AG09309 (cell line): Measurements from ENCODE around the gene MYADML2.
"Not testable (repeated sequence)": the region's sequence is repeated elsewhere in the genome, so short reads cannot be mapped to it uniquely, and the experiment has no call there.

Experiments used
- DNase-seq: peaks from one replicate; pipeline ENCODE4 v3.0.0-alpha.2; 2010; ENCODE audit warnings: low read depth
- H3K4me3 ChIP-seq: 2 replicates; pipeline ENCODE4 v1.5.1; 2011; ENCODE audit warnings: mild to moderate bottlenecking, low read depth, low read length, moderate library complexity; ENCODE audit not compliant: control insufficient read depth
- TF ChIP-seq, protein P1 (sequence below): IDR thresholded peaks from 2 replicates; pipeline ENCODE4 v1.5.1; 2011; ENCODE audit warnings: mild to moderate bottlenecking, low read depth, low read length, inconsistent platforms; ENCODE audit not compliant: insufficient read depth, control insufficient read depth; ENCODE audit errors: missing control alignments

Gene MYADML2

DNA sequence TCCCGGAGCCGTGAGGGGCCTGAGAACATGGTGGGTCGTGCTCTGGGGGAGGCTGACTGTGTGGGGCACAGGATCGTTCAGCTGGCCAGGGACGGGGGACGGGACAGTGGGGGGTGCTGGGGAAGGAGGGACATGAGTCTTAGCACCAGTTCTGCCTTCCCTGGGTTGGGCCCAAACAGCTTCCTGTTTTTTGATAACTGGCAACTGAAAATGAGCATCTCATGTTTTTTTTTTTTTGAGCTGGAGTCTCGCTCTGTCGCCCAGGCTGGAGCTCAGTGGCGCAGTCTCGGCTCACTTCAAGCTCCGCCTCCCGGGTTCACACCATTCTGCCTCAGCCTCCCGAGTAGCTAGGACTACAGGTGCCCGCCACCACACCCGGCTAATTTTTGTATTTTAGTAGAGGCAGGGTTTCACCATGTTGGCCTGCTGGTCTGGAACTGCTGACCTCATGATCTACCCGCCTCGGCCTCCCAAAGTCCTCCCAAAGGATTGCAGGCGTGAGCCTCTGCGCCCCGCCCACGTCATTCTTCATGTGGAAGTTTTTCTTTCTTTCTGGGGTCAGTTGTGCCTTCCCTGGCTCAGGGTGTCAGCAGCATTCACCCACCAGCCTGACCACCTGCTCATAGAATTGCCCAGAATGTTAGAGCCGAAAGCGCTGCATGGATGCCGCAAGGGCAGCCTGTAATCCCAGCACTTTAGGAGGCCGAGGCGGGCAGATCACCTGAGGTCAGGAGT is 36.8 kb upstream of the MYADML2 start:
- H3K4me3 ChIP-seq, result no peak overlapping the region
- TF ChIP-seq, protein P1, sequence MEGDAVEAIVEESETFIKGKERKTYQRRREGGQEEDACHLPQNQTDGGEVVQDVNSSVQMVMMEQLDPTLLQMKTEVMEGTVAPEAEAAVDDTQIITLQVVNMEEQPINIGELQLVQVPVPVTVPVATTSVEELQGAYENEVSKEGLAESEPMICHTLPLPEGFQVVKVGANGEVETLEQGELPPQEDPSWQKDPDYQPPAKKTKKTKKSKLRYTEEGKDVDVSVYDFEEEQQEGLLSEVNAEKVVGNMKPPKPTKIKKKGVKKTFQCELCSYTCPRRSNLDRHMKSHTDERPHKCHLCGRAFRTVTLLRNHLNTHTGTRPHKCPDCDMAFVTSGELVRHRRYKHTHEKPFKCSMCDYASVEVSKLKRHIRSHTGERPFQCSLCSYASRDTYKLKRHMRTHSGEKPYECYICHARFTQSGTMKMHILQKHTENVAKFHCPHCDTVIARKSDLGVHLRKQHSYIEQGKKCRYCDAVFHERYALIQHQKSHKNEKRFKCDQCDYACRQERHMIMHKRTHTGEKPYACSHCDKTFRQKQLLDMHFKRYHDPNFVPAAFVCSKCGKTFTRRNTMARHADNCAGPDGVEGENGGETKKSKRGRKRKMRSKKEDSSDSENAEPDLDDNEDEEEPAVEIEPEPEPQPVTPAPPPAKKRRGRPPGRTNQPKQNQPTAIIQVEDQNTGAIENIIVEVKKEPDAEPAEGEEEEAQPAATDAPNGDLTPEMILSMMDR, result no peak
- no peak for DNase-seq

DNA sequence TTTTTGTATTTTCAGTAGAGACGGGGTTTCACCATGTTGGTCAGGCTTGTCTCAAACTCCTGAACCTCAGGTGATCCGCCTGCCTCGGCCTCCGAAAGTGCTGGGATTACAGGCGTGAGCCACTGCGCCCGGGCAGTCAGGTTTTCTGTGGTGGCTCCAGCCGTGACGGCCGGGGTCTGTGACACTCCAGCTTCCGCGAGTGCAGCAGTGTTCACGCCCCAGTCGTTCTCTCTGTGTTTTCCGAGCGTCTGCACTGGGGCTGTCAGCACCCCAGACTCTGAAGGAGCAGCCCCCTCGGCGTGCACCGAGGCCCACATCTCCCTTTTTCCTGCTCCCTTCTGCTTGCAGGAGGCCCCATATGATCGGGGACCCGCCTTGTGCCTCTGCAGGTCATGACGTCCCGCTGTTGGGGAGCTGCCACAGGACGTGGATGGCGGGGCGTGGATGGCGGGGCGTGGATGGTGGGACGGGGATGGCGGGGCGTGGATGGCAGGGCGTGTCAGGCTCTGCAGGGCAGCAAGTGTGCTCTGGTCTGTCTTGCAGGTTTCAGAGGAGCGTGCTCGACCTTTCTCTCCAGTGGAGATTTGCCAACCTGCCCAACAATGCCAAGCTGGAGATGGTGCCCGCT is 36.1 kb upstream of the MYADML2 start:
- TF ChIP-seq, protein P1, result no peak
- no peak overlapping the region for H3K4me3 ChIP-seq
- no peak for DNase-seq

DNA sequence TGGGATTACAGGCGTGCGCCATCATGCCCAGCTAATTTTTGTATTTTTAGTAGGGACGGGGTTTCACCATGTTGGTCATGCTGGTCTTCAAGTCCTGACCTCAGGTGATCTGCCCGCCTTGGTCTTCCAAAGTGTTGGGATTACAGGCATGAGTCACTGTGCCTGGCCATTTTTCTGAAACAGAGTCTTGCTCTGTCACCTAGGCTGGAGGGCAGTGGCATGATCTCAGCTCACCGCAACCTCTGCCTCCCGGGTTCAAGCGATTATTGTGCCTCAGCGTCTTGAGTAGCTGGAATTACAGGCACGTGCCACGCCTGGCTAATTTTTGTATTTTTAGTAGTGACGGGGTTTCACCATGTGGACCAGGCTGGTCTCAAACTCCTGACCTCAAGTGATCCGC is 34.5 kb upstream of the MYADML2 start:
- not testable (repeated sequence) for DNase-seq

DNA sequence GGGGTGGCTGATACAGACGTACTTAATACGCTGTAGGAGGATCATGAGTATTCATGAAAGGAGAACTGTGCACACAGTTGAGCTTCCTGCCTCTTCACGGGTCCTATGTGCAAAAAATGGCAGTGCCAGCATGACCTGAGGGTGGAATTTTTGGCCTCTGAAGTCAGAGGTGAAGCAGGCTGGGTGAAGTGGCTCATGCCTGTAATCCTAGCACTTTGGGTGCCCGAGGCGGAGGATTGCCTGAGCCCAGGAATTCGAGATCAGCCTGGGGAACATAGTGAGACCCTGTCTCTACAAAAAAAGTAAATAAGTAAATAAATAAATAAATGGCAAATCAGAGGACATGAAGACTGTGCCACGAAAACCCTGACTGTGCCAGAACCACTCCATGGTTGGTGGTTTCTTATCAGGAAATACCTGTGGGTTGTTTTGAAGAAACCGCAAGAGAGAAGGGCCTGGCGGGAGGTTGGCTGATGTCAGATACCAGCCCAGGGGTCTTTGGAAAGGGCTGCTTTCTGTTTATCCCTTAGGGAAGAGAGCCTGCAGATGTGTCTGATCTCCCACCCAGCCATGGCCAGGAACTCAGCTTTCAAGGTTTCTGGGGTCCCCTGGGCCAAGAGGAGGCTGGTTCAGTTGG is 33.8 kb upstream of the MYADML2 start:
- H3K4me3 ChIP-seq, result no peak overlapping the region
- no peak for DNase-seq

More for the DNA sequence above, 34.5 kb upstream of the MYADML2 start:
- not testable (repeated sequence) for H3K4me3 ChIP-seq

DNA sequence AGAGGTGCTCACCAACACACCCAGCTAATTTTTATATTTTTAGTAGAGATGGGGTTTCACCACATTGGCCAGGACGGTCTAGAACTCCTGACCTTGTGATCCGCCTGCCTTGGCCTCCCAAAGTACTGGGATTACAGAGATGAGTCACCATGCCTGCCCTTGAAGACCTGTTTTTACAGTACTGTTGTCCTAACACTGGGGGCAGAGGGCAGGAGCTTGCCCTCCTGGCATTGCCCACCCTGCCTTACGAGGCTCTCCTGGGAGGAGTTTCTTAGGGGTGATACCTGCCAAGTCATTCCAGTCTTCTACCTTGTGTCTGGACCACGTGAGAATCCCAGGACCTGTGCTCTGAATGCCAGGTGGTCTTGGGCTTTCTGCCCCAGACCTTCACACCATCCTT is 33.1 kb upstream of the MYADML2 start:
- H3K4me3 ChIP-seq, result no peak overlapping the region
- TF ChIP-seq, protein P1, result no peak
- no peak for DNase-seq

More for the DNA sequence above, 33.8 kb upstream of the MYADML2 start:
- TF ChIP-seq, protein P1, result no peak

DNA sequence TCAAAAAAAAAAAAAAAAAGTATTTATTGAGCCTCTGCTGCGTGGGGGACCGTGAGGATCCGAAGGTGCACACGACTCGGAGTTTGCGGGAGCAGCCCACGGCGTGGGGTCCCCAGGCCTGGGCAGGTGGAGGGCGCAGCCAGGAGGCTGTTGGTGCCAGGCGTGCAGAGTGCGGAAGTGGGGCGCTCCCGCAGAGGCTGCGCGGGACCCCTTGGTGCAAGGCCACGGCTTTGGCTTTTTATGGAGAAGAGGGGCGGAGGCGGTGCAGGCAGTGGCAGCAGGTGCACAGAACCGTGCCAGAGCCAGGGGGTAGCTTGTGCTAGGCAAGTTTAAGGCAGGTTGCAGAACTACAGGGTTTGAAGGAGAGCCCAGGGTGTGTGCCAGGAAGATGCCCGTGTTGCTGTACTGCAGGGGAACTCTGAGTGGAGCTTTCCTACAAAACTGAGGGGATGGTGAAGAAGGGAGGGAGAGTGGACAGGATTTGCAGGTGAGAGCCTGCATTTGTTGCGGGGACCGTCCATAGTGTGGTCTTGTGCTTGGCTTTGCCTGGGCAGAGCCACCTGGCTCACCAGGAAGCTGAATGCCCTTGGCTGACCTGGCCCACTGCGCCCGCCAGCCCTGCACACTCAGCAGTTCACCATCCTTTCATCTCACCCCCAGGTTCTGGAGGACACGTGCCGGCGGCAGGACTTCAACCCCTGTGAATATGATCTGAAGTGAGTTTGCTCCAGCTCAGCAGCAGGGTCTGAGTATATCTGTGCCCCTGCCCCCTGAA is 31.7 kb upstream of the MYADML2 start:
- peak overlapping the region; percentile 87 for H3K4me3 ChIP-seq
- DNase-seq, result no peak
- TF ChIP-seq, protein P1, result no peak
